Measurements from ENCODE around the gene CENPN. TPM values are rescaled to one million over a fixed set of nuclear protein-coding genes. Genes with fewer than 3 reads are reported as not detected.

CENPN gene
- total RNA-seq, 1 experiment from 2014 or later: 38.4 TPM

DNA sequence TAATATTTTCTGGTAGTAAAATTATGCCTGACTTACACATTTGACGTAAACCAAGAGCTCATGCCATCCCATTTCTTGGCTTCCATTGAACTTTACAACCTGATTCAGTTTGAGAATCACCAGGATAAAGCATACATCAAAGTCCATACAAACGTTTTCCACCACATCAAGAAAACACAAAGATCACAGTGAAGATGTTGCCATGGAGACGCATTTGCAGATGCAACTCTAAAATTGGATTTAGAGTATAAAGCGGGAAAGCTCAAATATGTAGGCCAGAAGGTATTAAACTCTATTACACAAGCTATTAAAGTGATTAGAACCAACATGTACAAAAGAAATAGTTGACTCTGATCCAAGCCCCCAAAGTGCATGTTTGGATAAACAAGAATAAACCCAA, 59.7 kb downstream of the CENPN start:
- no TSS peak for BruUV-seq (replicated peaks)
- Mint-ChIP-seq H3K27ac (ENCODE audit: low read depth, unreplicated experiment) (no peak overlapping the region), H3K27me3 (ENCODE audit: insufficient read depth, unreplicated experiment) (no peaks in the 10 kb centered on the region), H3K4me3 (ENCODE audit: unreplicated experiment) (no peak overlapping the region), H3K9me3 (ENCODE audit: unreplicated experiment) (no peaks in the 10 kb centered on the region), H3K36me3 (ENCODE audit: insufficient read depth, unreplicated experiment) (no peaks in the 10 kb centered on the region), H3K4me1 (ENCODE audit: insufficient read depth, unreplicated experiment) (no peaks in the 10 kb centered on the region)
- POLR2A ChIA-PET: interaction anchor here (1.0 kb wide), 1 partner anchor 9 kb away, joined by 3 read pairs; no protein-coding TSS in a partner anchor
- CTCF ChIA-PET: no interaction called here
- intact Hi-C loops (cut with micrococcal nuclease): no loop called here
- TF ChIP-seq, protein P1, sequence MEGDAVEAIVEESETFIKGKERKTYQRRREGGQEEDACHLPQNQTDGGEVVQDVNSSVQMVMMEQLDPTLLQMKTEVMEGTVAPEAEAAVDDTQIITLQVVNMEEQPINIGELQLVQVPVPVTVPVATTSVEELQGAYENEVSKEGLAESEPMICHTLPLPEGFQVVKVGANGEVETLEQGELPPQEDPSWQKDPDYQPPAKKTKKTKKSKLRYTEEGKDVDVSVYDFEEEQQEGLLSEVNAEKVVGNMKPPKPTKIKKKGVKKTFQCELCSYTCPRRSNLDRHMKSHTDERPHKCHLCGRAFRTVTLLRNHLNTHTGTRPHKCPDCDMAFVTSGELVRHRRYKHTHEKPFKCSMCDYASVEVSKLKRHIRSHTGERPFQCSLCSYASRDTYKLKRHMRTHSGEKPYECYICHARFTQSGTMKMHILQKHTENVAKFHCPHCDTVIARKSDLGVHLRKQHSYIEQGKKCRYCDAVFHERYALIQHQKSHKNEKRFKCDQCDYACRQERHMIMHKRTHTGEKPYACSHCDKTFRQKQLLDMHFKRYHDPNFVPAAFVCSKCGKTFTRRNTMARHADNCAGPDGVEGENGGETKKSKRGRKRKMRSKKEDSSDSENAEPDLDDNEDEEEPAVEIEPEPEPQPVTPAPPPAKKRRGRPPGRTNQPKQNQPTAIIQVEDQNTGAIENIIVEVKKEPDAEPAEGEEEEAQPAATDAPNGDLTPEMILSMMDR (IDR thresholded peaks at IDR 0.05; ENCODE audit: unreplicated experiment): no peak
- no peak for DNase-seq (ENCODE audit: unreplicated experiment)

DNA sequence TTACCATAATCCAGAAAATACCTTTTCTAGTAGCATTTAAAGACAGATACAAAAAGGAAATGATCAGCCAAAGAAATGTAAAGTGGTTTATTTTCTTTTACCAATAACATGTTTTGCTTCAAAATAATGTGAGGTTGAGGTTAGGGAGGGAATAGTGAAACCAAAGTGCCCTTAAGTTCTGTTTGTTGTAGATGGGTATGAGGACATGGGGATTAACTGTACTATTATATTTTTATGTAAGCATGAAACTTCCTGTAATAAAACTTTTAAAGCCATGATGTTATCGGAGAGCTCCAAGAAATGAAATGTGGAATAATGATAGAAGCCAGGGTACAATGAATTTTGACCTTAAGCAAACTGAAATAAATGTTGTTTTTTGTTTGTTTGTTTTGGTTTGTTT, 60.2 kb downstream of the CENPN start:
- no TSS peak for BruUV-seq (replicated peaks)
- POLR2A ChIA-PET: interaction anchor here (1.0 kb wide), 1 partner anchor 9 kb away, joined by 3 read pairs; no protein-coding TSS in a partner anchor

DNA sequence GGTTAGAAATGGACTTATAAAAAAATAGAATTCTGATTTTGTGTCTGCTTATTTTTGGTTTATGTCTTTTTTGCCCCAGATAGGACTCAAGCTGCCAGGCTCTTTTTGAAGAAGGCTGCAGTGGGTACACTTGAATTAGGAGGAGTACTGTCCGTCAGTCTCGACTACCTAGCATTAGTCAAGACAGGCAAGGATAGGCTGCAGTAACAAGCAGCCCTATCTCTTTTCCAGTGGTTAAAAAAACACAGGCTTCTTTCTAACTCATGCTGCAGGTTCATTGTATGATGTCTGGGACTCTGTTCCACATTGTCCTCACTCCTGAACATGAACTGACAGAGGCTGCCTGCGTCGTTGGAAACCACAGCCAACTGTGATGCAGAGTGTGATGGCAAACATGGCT, 62.0 kb downstream of the CENPN start:
- CTCF ChIA-PET: interaction anchor here (0.7 kb wide), 1 partner anchor 54 kb away, joined by 3 read pairs; no protein-coding TSS in a partner anchor
- TF ChIP-seq, protein P1 (IDR thresholded peaks at IDR 0.05; ENCODE audit: unreplicated experiment): no peak
- POLR2A ChIA-PET: no interaction called here
- H3K4me1 Mint-ChIP-seq (ENCODE audit: insufficient read depth, unreplicated experiment): no peaks in the 10 kb centered on the region
- H3K27ac Mint-ChIP-seq (ENCODE audit: low read depth, unreplicated experiment): no peak overlapping the region
- no peaks in the 10 kb centered on the region for H3K36me3 Mint-ChIP-seq (ENCODE audit: insufficient read depth, unreplicated experiment)
- no TSS peak for BruUV-seq (replicated peaks)
- DNase-seq (ENCODE audit: unreplicated experiment): no peak
- H3K4me3 Mint-ChIP-seq (ENCODE audit: unreplicated experiment): no peak overlapping the region
- H3K9me3 Mint-ChIP-seq (ENCODE audit: unreplicated experiment): no peaks in the 10 kb centered on the region
- intact Hi-C loops (cut with micrococcal nuclease): no loop called here
- H3K27me3 Mint-ChIP-seq (ENCODE audit: insufficient read depth, unreplicated experiment): no peaks in the 10 kb centered on the region

More for the DNA sequence above, 60.2 kb downstream of the CENPN start:
- intact Hi-C loops (cut with micrococcal nuclease): no loop called here
- no peaks in the 10 kb centered on the region for H3K27me3 Mint-ChIP-seq (ENCODE audit: insufficient read depth, unreplicated experiment)
- H3K4me1 Mint-ChIP-seq (ENCODE audit: insufficient read depth, unreplicated experiment): no peaks in the 10 kb centered on the region
- no peak overlapping the region for H3K4me3 Mint-ChIP-seq (ENCODE audit: unreplicated experiment)
- H3K36me3 Mint-ChIP-seq (ENCODE audit: insufficient read depth, unreplicated experiment): no peaks in the 10 kb centered on the region
- no peaks in the 10 kb centered on the region for H3K9me3 Mint-ChIP-seq (ENCODE audit: unreplicated experiment)
- CTCF ChIA-PET: no interaction called here
- no peak overlapping the region for H3K27ac Mint-ChIP-seq (ENCODE audit: low read depth, unreplicated experiment)
- TF ChIP-seq, protein P1 (IDR thresholded peaks at IDR 0.05; ENCODE audit: unreplicated experiment): no peak
- no peak for DNase-seq (ENCODE audit: unreplicated experiment)

DNA sequence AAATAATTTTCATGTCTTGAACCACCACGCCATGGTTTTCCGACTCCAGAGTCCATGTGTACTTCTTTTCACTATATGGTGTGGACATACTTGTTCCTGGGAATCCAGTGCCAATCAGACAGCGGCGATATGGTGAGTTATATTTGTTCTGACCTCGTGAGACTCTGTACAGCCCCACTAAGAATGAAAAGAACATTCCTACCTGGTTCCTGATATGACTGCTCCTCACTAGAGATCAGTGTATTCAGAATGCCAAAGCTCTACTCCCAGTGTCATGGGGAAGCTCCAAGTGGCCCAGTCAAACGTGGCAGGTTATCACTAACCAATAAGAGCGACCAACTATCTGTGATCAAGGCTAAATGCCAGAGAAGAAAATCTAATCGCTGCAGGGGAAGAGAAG, 64.0 kb downstream of the CENPN start:
- peak overlapping the region; percentile 58 for H3K27ac Mint-ChIP-seq (ENCODE audit: low read depth, unreplicated experiment)
- ChIA-PET POLR2A (interaction anchor here (0.6 kb wide), 1 partner anchor 25 kb away, joined by 3 read pairs; no protein-coding TSS in a partner anchor), CTCF (interaction anchor here (0.6 to 1.3 kb wide), 2 partner anchors 28 to 36 kb away, joined by 3 read pairs; no protein-coding TSS in a partner anchor)
- TF ChIP-seq, protein P1 (IDR thresholded peaks at IDR 0.05; ENCODE audit: unreplicated experiment): no peak
- no peaks in the 10 kb centered on the region for H3K27me3 Mint-ChIP-seq (ENCODE audit: insufficient read depth, unreplicated experiment)
- no peaks in the 10 kb centered on the region for H3K9me3 Mint-ChIP-seq (ENCODE audit: unreplicated experiment)
- no peak overlapping the region for H3K4me3 Mint-ChIP-seq (ENCODE audit: unreplicated experiment)
- intact Hi-C loops (cut with micrococcal nuclease): no loop called here
- DNase-seq (ENCODE audit: unreplicated experiment): no peak
- no peaks in the 10 kb centered on the region for H3K4me1 Mint-ChIP-seq (ENCODE audit: insufficient read depth, unreplicated experiment)
- no peaks in the 10 kb centered on the region for H3K36me3 Mint-ChIP-seq (ENCODE audit: insufficient read depth, unreplicated experiment)
- no TSS peak for BruUV-seq (replicated peaks)

Measured in MCF 10A (cell line).